Inflammatory macrophage treated with lipopolysaccharide for 4 hours (primary cell): ENCODE data around the gene LHX3.
"Not testable (repeated sequence)": the region's sequence is repeated elsewhere in the genome, so short reads cannot be mapped to it uniquely, and the experiment has no call there.

Source experiments
- DNase-seq: peaks from one replicate; pipeline ENCODE4 v3.0.0-alpha.2; 2020

LHX3 gene

DNA sequence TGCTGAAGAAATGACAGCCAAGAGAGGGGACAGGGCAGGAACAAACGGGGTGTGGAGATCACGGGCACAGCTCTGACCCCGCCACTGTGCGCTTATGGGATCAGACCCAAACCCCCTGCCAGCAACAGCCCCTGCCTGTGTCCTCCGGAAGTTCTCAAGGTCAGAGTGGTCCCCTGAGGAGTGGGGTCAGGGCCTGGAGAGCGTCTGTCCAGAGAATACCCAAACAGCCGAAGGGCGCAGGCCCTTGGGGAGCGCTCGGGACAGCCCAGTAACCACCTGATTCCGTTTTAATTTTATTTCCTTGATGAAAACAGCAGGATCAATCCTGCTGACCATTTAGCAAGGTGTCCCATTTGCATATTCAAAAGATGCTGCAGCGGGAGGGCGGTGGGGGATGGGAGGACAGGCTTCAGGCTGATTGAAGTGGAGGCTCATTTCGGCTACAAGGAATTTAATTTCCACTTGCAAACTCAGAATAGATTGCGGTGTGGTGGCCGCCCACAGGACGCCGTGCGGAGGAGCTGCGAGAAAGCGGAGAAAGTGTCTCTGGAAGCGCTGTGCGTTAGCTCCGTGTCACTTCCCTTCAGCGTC lies 53.6 kb downstream of the LHX3 start:
- DNase-seq, result no peak

DNA sequence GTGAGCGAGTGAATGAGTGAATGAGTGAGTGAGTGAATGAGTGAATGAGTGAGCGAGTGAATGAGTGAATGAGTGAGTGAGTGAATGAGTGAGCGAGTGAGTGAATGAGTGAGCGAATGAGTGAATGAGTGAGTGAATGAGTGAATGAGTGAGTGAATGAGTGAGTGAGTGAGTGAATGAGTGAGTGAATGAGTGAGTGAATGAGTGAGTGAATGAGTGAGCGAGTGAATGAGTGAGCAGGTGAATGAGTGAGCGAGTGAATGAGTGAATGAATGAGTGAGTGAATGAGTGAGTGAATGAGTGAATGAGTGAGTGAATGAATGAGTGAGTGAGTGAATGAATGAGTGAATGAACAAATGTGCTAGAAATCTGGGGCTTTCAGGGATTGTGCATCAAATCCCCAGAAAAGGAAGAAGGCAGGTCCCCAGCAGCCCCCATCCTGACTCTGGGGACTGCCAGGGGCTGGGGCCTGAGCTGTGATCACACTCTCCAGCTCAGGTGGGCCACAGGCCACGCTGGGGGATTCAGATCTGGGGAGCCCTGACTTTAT lies 54.2 kb downstream of the LHX3 start:
- DNase-seq, result not testable (repeated sequence)

DNA sequence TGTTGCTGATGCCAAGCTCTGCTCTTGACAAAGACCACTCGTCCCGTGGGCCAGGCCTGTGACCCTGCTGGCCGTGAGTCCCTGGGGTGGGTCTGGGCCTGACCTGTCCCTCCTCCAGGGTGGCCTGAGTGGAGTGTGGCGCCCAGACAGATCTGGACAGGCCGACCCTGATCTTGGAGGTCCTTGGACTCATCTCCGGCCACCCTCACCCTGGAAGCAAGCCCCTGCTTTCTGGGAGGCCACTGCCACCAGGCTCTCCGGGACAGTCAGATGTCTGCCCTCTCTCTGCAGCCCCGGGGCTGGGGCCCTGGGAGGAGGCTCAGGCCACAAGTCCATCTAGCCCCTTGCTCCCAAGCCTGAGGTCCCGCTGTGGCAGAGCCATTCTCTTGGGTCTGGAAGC lies 55.1 kb downstream of the LHX3 start:
- DNase-seq, result no peak

DNA sequence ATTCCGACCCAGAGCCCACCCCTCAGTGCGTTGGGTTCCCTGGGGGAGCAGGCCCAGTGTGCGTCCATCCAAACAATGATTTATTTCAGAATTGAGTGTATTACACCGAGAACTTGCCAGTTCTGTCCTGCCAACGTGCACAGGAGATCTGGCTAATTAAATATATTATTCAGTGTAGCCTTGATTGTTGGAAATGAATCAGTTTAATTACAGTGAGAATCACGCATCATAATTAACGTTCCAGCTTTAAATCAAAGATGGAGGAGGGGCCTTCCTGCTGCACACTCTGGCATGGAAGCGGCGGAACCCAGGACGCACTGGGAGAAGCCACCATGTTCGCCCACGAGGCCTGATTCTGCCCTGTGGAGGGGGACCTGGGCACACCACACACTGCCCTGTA lies 55.6 kb downstream of the LHX3 start:
- no peak for DNase-seq

DNA sequence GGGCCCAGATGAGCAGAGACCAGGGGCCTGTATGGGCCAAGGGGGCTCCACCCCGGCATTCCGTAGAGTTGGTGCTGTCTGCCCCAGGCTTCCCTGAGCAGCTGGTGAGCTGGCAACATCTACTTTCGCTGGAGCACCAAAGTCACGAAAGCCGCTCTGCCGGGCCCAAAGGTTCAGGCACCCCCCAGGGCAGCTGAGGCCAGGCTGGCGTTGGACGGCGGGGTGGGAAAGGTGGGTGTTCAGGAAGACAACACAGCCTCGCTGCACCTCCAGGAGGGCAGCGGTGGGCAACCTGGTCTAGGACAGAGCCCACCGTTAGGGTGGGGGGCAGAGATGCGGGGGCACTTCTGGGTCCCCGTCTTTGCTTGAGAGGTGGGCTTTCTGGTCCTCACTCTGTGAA lies 56.2 kb downstream of the LHX3 start:
- DNase-seq, result no peak

DNA sequence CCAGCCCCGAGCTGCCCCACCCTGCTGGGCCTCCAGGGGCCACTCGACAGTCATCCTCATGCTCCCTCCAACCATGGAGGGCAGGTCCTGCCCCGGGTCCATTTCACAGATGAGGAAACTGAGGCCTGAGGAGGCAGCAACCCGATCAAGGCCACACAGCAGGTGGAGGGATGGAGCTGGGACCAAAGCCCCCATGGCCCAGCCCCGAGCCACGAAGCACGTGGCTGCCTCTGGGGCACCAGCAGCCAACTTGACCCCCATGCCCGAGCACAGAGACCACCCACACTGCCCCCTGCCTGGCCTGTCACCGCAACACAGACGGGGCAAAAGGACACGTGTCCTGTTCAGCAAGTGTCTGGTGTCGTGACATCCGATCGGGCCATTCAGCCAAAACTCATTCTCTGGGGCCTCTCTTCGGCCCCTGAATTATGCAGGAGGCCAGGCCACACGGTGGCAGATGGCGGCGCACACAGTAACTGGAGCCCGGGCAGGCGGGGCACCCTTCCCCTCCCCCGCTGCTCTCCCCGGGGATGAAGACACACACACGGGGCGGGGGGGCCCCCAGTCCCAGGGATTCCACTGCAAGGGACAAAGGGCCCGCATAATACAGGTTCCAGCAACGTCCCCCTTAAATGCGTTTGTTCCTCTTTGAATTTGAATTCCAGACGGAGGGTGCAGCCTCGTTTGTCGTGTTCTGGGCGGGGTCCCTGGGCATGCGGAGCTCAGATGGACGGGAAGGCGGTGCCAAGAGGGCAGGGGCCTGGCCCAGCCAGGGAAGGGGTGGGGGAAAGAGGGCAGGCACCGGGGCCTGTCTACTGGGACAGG lies 56.8 kb downstream of the LHX3 start:
- DNase-seq, result no peak

DNA sequence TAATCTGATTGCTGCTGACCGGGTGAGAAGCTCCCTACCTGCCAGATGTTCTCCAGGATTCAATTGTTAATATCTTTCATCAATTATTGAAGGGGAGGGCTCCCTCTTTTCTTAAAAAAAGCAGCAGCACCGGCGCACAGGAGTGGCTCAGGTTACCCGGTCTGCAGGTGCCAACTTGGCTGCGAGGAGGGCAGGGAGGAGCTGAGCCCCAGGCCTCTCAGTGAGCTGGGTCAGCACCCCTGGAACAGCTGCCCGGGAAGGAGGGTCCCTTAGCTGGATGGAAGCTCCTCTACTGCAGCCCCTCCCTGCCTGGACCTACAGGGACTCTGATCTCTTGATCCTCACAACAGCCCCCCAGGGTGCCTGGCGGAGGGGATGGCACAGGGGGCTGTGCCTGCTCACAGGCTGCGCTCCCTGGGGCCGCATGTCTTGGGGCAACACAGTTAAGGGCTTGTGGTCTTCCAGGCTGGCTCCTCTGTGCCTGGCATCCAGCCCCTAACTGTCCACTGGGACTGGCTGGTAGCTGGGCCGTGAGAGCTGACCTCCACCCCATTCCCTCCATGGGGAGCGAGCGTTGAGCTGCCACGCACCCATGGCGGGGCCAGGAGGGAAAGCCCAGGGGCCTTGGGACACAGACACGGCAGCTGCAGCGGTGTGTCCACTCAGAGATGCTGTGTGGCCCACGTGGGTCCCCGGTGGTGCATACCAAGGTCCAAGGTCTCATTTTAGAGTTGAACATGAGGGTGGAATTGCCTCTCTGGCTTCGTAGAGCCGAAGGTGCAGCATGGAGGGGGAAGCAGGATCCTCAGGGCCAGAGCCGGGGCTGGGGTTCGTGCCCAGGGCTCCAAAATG lies 57.7 kb downstream of the LHX3 start:
- no peak for DNase-seq
